GM12878 (cell line): Measurements from ENCODE around the gene SSBP3. TPM values are rescaled to one million over a fixed set of nuclear protein-coding genes. Genes with fewer than 3 reads are reported as not detected.

Source experiments
- ATAC-seq: fragments of 200-7000 bp; cut with Tn5 transposase; 3 replicates; pipeline ENCODE4 v1.9.1; 2020; ENCODE audit warnings: mild to moderate bottlenecking, moderate library complexity
- BruUV-seq: library from RNA; stranded (reverse); fragments of 400-500 nt; replicated peaks from 2 replicates; lab custom pipeline; 2021; lab: Mats Ljungman, UMichigan
- CTCF ChIA-PET: fragments of 300-600 bp; sonication (Branson Sonifier 250); formaldehyde crosslinking; extraction: SDS; loops from one replicate; lab custom pipeline; 2021; ENCODE audit warnings: inconsistent platforms; lab: Yijun Ruan, JAX
- POLR2A ChIA-PET: fragments of 350-600 bp; formaldehyde crosslinking; extraction: SDS; loops from one replicate; lab custom pipeline; 2021; ENCODE audit warnings: inconsistent platforms; lab: Charles Lee
- RAD21 ChIA-PET: fragments of 300-600 bp; sonication (Branson Sonifier 250); formaldehyde crosslinking; loops from one replicate; lab custom pipeline; 2023; ENCODE audit warnings: antibody characterized with exemption; ENCODE audit not compliant: unreplicated experiment; lab: Charles Lee
- SMC1A ChIA-PET: fragments of 300-600 bp; sonication (Branson Sonifier 250); formaldehyde crosslinking; loops from one replicate; lab custom pipeline; 2023; ENCODE audit not compliant: unreplicated experiment, uncharacterized antibody; lab: Charles Lee
- DNase-seq: peaks from one replicate; pipeline ENCODE4 v3.0.0-alpha.2; 2011; ENCODE audit warnings: low read depth, low spot score
- FAIRE-seq: peaks from 3 replicates; lab custom pipeline; 2011; peaks lifted over from hg19 to GRCh38; lab: Jason Lieb, UNC
- H2AFZ ChIP-seq: 2 replicates; pipeline ENCODE4 v1.6.0; 2011; ENCODE audit warnings: low read depth, low read length, control low read depth; ENCODE audit not compliant: control insufficient read depth
- H3K27ac ChIP-seq: 2 replicates; pipeline ENCODE4 v1.5.1; 2011; ENCODE audit warnings: control low read depth; ENCODE audit not compliant: control insufficient read depth, insufficient read depth
- H3K27me3 ChIP-seq, 2 experiments: replicated peaks in 1 of 2; 2 replicates each; pipeline versions ENCODE4 v1.6.0 to v1.6.1; 2011; ENCODE audit warnings: low read length in 1 of 2; ENCODE audit not compliant: control insufficient read depth in 2 of 2, insufficient read depth in 2 of 2
- H3K36me3 ChIP-seq, 2 experiments: 2 replicates each; pipeline ENCODE4 v1.5.1; 2011; ENCODE audit warnings: low read length in 1 of 2; ENCODE audit not compliant: control insufficient read depth in 2 of 2, insufficient read depth in 2 of 2
- H3K4me1 ChIP-seq: 2 replicates; pipeline ENCODE4 v1.6.1; 2011; ENCODE audit warnings: mild to moderate bottlenecking, low read length, moderate library complexity, mixed read lengths; ENCODE audit not compliant: control insufficient read depth, insufficient read depth
- H3K4me2 ChIP-seq: 2 replicates; pipeline ENCODE4 v1.6.0; 2011; ENCODE audit warnings: control low read depth; ENCODE audit not compliant: control insufficient read depth, insufficient read depth
- H3K4me3 ChIP-seq: fragments of 200-600 bp; sonication (generic); 2 replicates; pipeline ENCODE4 v1.5.1; 2016
- H3K79me2 ChIP-seq: 2 replicates; pipeline ENCODE4 v1.6.0; 2011; ENCODE audit warnings: low read length; ENCODE audit not compliant: control insufficient read depth, insufficient read depth
- H3K9ac ChIP-seq: 2 replicates; pipeline ENCODE4 v1.8.0; 2011; ENCODE audit warnings: low read length, control low read depth, mixed read lengths; ENCODE audit not compliant: control insufficient read depth, insufficient read depth
- H3K9me3 ChIP-seq: replicated peaks from 3 replicates; pipeline ENCODE4 v1.5.1; 2011; ENCODE audit warnings: mild to moderate bottlenecking, low read length; ENCODE audit not compliant: control insufficient read depth, insufficient read depth
- H4K20me1 ChIP-seq: 2 replicates; pipeline ENCODE4 v1.6.0; 2011; ENCODE audit not compliant: control insufficient read depth, insufficient read depth
- EZH2 ChIP-seq: IDR thresholded peaks from 2 replicates; pipeline ENCODE4 v1.6.1; 2012; ENCODE audit warnings: low read depth, mild to moderate bottlenecking, control low read depth, inconsistent platforms, low read length, borderline replicate concordance; ENCODE audit not compliant: control insufficient read depth
- HDAC2 ChIP-seq: fragments of 200-600 bp; sonication (generic); IDR thresholded peaks from 2 replicates; pipeline ENCODE4 v1.6.1; 2017
- JUND ChIP-seq: IDR thresholded peaks from 2 replicates; pipeline ENCODE4 v1.6.1; 2012; ENCODE audit warnings: low read depth, mild to moderate bottlenecking, low read length, improper control_type of control experiment, moderate library complexity
- KAT2A ChIP-seq: conservative IDR thresholded peaks from 2 replicates; pipeline ENCODE4 v1.6.1; 2011; ENCODE audit warnings: low read depth, low read length; ENCODE audit not compliant: control insufficient read depth
- RCOR1 ChIP-seq: conservative IDR thresholded peaks from 2 replicates; pipeline ENCODE4 v1.6.1; 2012; ENCODE audit warnings: low read depth, low read length, improper control_type of control experiment
- TAF1 ChIP-seq: IDR thresholded peaks from 2 replicates; pipeline ENCODE4 v1.6.1; 2011; ENCODE audit warnings: mild to moderate bottlenecking, low read depth, low read length, borderline replicate concordance
- USF1 ChIP-seq: IDR thresholded peaks from 2 replicates; pipeline ENCODE4 v1.6.1; 2011; ENCODE audit warnings: borderline replicate concordance, low read depth, mild to moderate bottlenecking, moderate library complexity, mixed read lengths, low read length; ENCODE audit not compliant: insufficient read depth; ENCODE audit errors: extremely low read length
- USF2 ChIP-seq: IDR thresholded peaks from 2 replicates; pipeline ENCODE4 v1.6.1; 2011; ENCODE audit warnings: low read depth, low read length, improper control_type of control experiment, borderline replicate concordance
- WGBS: methylation state at CpG from one replicate; pipeline ENCODE4 v1.1.6; 2016; ENCODE audit warnings: low lambda C conversion rate; ENCODE audit not compliant: insufficient replicate concordance, insufficient coverage; ENCODE audit errors: missing lambda C conversion rate; 5-methylcytosine and 5-hydroxymethylcytosine counted together
- in situ Hi-C: fragments of 300-500 bp; cut with MboI; formaldehyde crosslinking; loops from 9 replicates; pipeline ENCODE4 v1.14.3; 2018; ENCODE audit warnings: mixed read lengths
- intact Hi-C: fragments of 100-400 bp; cut with micrococcal nuclease; formaldehyde crosslinking; loops from one replicate; pipeline ENCODE4 v1.14.2; 2022; ENCODE audit not compliant: unreplicated experiment
- polyA plus RNA-seq, 11 experiments: library from polyadenylated mRNA; depleted of rRNA in 4 of 11; unstranded in 6 of 11; stranded (reverse) in 5 of 11; fragments of >200 nt; fragmentation: Nextera tagmentation in 4 of 11; fragmentation: Illumina TruSeq in 1 of 11; extraction: Ambion mirVana in 4 of 11; extraction: Trizol in 1 of 11; gene quantifications; 1 replicate in 1 of 11; 2 replicates in 10 of 11; pipeline versions ENCODE4 v1.2.1 to v1.2.3, GENCODE V29; 2011 to 2016; ENCODE audit warnings: inconsistent platforms in 2 of 11, missing spikeins in 2 of 11, low read depth in 1 of 11
- total RNA-seq, 4 experiments: library from RNA; depleted of rRNA in 3 of 4; stranded (reverse); fragments of >200 nt in 3 of 4; fragmentation: Illumina TruSeq in 1 of 4; extraction: Trizol in 1 of 4; gene quantifications; 2 replicates each; pipeline versions ENCODE4 v1.2.1 to v1.2.3, GENCODE V29; 2013 to 2021
- TF ChIP-seq, protein P1 (sequence below): fragments of 450-650 bp; IDR thresholded peaks from 2 replicates; pipeline ENCODE4 v1.6.1; 2017; ENCODE audit warnings: antibody characterized with exemption, mild to moderate bottlenecking, moderate library complexity

Gene SSBP3
- total and polyA plus RNA-seq, 10 of the 15 experiments (the other 5 are each of a cell fraction or from before 2014, with no cell fraction given), result 4.1 to 51.7 (median 17.1) TPM

- Histone ChIP-seq H3K4me3 (no peak overlapping the region), H3K4me2 (no peak overlapping the region), H3K36me3 (peaks cover 0 to 1% of the 10 kb centered on the region in 2 experiments; a peak in 1 of 4 replicates), H3K79me2 (peaks cover 32% of the 10 kb centered on the region), H3K9me3 (no peaks in the 10 kb centered on the region), H2AFZ (no peak overlapping the region), H3K4me1 (peaks cover 36% of the 10 kb centered on the region), H3K27ac (no peak overlapping the region), H4K20me1 (no peaks in the 10 kb centered on the region), H3K9ac (no peak overlapping the region), H3K27me3 (no peaks in the 10 kb centered on the region)
- no TSS peak for BruUV-seq
- intact Hi-C loops, result no loop called here
- DNase-seq, result no peak
- 92% methylated on average over 14 of the region's 14 CpGs for WGBS
- in situ Hi-C loops, result no loop called here
- ATAC-seq, result no peak
- ChIA-PET SMC1A (interaction anchor here (1.2 to 3.3 kb wide), 4 partner anchors 8 to 24 kb away, joined by 3 to 26 read pairs (median 4); no protein-coding TSS in a partner anchor), CTCF (interaction anchor here (1.5 kb wide), 1 partner anchor 117 kb away, joined by 6 read pairs; no protein-coding TSS in a partner anchor), RAD21 (interaction anchor here (0.6 to 1.7 kb wide), 4 partner anchors 11 to 37 kb away, joined by 3 to 4 read pairs (median 4); partner anchors contain the start of gene SSBP3), POLR2A (interaction anchor here (1.0 to 2.0 kb wide), 3 partner anchors 10 to 14 kb away, joined by 3 to 11 read pairs (median 7); no protein-coding TSS in a partner anchor)
- FAIRE-seq, result no peak
- TF ChIP-seq HDAC2, result no peak
- TF ChIP-seq RCOR1, result no peak
- no peak for TF ChIP-seq TAF1
- TF ChIP-seq USF2, result no peak
- no peak for TF ChIP-seq EZH2
- TF ChIP-seq USF1, result no peak
- TF ChIP-seq, protein P1, sequence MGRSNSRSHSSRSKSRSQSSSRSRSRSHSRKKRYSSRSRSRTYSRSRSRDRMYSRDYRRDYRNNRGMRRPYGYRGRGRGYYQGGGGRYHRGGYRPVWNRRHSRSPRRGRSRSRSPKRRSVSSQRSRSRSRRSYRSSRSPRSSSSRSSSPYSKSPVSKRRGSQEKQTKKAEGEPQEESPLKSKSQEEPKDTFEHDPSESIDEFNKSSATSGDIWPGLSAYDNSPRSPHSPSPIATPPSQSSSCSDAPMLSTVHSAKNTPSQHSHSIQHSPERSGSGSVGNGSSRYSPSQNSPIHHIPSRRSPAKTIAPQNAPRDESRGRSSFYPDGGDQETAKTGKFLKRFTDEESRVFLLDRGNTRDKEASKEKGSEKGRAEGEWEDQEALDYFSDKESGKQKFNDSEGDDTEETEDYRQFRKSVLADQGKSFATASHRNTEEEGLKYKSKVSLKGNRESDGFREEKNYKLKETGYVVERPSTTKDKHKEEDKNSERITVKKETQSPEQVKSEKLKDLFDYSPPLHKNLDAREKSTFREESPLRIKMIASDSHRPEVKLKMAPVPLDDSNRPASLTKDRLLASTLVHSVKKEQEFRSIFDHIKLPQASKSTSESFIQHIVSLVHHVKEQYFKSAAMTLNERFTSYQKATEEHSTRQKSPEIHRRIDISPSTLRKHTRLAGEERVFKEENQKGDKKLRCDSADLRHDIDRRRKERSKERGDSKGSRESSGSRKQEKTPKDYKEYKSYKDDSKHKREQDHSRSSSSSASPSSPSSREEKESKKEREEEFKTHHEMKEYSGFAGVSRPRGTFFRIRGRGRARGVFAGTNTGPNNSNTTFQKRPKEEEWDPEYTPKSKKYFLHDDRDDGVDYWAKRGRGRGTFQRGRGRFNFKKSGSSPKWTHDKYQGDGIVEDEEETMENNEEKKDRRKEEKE, result no peak
- no peak for TF ChIP-seq JUND
- no peak for TF ChIP-seq KAT2A
These were observed 35.8 kb downstream of the SSBP3 start for GRCh38 chr1:54370287-54370989.
